Lower leg skin (tissue), 4 donors: ENCODE data around the gene TMEM94. TPM values are rescaled to one million over a fixed set of nuclear protein-coding genes. Genes with fewer than 3 reads are reported as not detected.

ENCODE experiments used
- DNase-seq, 2 donors: peaks; one replicate each; pipeline ENCODE4 v3.0.0-alpha.2; 2019; ENCODE audit warnings: low spot score in 2 of 2
- H3K4me3 ChIP-seq: fragments of 200-600 bp; sonication (generic); 2 replicates; pipeline ENCODE4 v1.5.1; 2017; ENCODE audit warnings: mild to moderate bottlenecking, low read depth; ENCODE audit not compliant: poor library complexity, severe bottlenecking
- POLR2A ChIP-seq, 2 donors: fragments of 450-650 bp; IDR thresholded peaks; one replicate each; pipeline ENCODE4 v1.6.1; 2016 to 2017; ENCODE audit warnings: antibody characterized with exemption in 2 of 2, mild to moderate bottlenecking in 1 of 2, moderate library complexity in 1 of 2
- WGBS, 2 donors: methylation state at CpG; one replicate each; pipeline ENCODE4 v1.1.5; 2018; 5-methylcytosine and 5-hydroxymethylcytosine counted together
- intact Hi-C: fragments of 100-400 bp; cut with DNase I; formaldehyde crosslinking; loops from one replicate; pipeline ENCODE4 v1.15.0; 2023; ENCODE audit warnings: low total_unique reads
- total RNA-seq, 4 donors: library from RNA; depleted of rRNA; stranded (reverse); fragments of >200 nt; gene quantifications; one replicate each; pipeline ENCODE4 v1.1.0, GENCODE V29; 2016
- TF ChIP-seq, protein P1 (sequence below), 3 donors: fragments of 450-650 bp; IDR thresholded peaks; one replicate each; pipeline ENCODE4 v1.5.1; 2016; ENCODE audit warnings: antibody characterized with exemption in 3 of 3, mild to moderate bottlenecking in 3 of 3, moderate library complexity in 2 of 3

TMEM94 gene
- total RNA-seq, 4 donors from 2014 or later, result 39.3 to 103 (median 79.0) TPM

- WGBS, 2 donors, result 92 to 95% methylated on average over 6 of the region's 6 CpGs
- intact Hi-C loops, result no loop called here
- TF ChIP-seq POLR2A (IDR thresholded peaks at IDR 0.05), result no peak
- TF ChIP-seq, protein P1, sequence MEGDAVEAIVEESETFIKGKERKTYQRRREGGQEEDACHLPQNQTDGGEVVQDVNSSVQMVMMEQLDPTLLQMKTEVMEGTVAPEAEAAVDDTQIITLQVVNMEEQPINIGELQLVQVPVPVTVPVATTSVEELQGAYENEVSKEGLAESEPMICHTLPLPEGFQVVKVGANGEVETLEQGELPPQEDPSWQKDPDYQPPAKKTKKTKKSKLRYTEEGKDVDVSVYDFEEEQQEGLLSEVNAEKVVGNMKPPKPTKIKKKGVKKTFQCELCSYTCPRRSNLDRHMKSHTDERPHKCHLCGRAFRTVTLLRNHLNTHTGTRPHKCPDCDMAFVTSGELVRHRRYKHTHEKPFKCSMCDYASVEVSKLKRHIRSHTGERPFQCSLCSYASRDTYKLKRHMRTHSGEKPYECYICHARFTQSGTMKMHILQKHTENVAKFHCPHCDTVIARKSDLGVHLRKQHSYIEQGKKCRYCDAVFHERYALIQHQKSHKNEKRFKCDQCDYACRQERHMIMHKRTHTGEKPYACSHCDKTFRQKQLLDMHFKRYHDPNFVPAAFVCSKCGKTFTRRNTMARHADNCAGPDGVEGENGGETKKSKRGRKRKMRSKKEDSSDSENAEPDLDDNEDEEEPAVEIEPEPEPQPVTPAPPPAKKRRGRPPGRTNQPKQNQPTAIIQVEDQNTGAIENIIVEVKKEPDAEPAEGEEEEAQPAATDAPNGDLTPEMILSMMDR (IDR thresholded peaks at IDR 0.05), result no peak
- no peak for DNase-seq
- H3K4me3 ChIP-seq, result no peak overlapping the region
Measured at GRCh38 chr17:75465039-75465438, 8.6 kb downstream of the TMEM94 start.

- TF ChIP-seq, protein P1 (IDR thresholded peaks at IDR 0.05), result no peak
- no peak for TF ChIP-seq POLR2A (IDR thresholded peaks at IDR 0.05)
Measured at GRCh38 chr17:75468291-75468754, 11.9 kb downstream of the TMEM94 start.

GRCh38 chr17:75468779-75469373, 12.4 kb downstream of the TMEM94 start:
- TF ChIP-seq, protein P1 (IDR thresholded peaks at IDR 0.05), result no peak
- no peak for TF ChIP-seq POLR2A (IDR thresholded peaks at IDR 0.05)
- intact Hi-C loops, result no loop called here
- 62 to 69% methylated on average over 13 of the region's 13 CpGs for WGBS, 2 donors
- H3K4me3 ChIP-seq, result no peak overlapping the region
- DNase-seq, result no peak

More at GRCh38 chr17:75468291-75468754, 11.9 kb downstream of the TMEM94 start:
- intact Hi-C loops, result no loop called here
- H3K4me3 ChIP-seq, result no peak overlapping the region
- DNase-seq, result no peak
- WGBS, 2 donors, result 50 to 61% methylated on average over 5 to 8 of the region's 8 CpGs

DNA sequence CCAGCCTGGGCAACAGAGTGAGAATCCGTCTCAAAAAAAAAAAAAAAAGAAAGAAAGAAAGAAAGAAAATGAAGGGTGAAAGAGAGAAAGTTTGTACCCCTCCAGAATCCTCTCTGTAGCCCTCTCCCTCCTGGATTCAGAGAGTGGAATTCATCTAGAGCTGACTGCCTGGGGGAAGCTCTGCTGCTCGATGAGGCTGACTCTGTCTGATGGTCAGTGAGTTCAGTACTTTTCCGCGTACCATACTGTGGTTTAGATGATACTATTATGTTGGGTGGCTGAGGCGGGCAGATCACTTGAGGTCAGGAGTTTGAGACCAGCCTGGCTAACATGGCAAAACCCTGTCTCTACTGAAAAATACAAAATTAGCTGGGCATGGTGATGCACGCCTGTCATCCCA, 14.8 kb downstream of the TMEM94 start:
- TF ChIP-seq, protein P1 (IDR thresholded peaks at IDR 0.05), result no peak
- TF ChIP-seq POLR2A (IDR thresholded peaks at IDR 0.05), result no peak
- WGBS, 2 donors, result 85 to 92% methylated on average over 6 of the region's 6 CpGs
- intact Hi-C loops, result no loop called here
- no peak overlapping the region for H3K4me3 ChIP-seq
- DNase-seq, result no peak

GRCh38 chr17:75472119-75472518, 15.7 kb downstream of the TMEM94 start:
- intact Hi-C loops, result no loop called here
- no peak overlapping the region for H3K4me3 ChIP-seq
- TF ChIP-seq, protein P1 (IDR thresholded peaks at IDR 0.05), result no peak
- TF ChIP-seq POLR2A (IDR thresholded peaks at IDR 0.05), result no peak
- WGBS, 2 donors, result 46 to 55% methylated on average over 4 of the region's 4 CpGs
- no peak for DNase-seq

DNA sequence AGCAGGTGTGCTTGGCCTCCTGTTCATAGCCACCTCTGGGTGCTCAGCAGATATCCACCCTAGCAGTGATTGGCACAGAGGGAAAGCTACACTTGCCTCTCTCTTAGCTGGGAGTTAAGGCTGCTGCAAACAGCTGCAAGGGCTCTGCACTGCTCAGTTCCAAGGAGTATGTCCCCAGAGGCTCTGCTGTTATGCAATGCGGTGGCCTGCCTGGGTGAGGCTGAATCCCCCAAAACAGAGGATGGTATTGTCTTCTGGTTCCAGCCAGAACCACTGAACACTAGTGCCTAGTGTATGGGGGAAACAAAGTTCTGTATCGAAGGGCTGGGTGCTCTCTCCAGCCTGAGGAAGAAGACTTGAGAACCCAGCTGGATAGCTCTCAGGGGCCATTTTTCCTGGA, 16.8 kb downstream of the TMEM94 start:
- no peak for DNase-seq
- intact Hi-C loops, result no loop called here
- no peak overlapping the region for H3K4me3 ChIP-seq
- WGBS, 2 donors, result 70 to 86% methylated on average over 2 of the region's 2 CpGs
- TF ChIP-seq, protein P1 (IDR thresholded peaks at IDR 0.05), result no peak
- no peak for TF ChIP-seq POLR2A (IDR thresholded peaks at IDR 0.05)
